ENCODE data around the gene ELAVL2. TPM values are rescaled to one million over a fixed set of nuclear protein-coding genes. Genes with fewer than 3 reads are reported as not detected.

ELAVL2 gene
- total RNA-seq, 1 experiment from 2014 or later, result not detected

DNA sequence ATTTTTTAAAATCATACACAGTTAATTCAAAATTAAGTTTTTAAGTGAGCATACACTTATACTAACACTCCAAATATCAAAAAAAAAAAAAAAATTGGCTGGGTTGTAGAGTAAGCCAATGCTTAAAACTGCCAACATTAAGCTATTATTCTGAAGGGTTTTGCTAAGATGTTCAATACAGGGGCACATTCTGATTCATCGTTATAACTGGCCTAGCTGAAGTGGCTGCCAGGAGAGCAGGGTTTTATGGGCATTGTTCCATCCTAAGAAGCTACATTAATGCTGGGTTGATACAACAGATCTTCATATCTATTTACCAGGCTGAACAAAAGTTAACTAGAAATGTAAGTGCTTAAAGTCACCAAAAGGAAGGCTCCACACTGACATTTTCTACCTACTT is 13.4 kb downstream of the ELAVL2 start:
- ATAC-seq (no peak), DNase-seq (ENCODE audit: low read depth, low spot score) (no peak)
- H3K4me1 ChIP-seq (ENCODE audit: control insufficient read depth, insufficient read depth, low read length), result no peaks in the 10 kb centered on the region
- H3K27ac ChIP-seq (ENCODE audit: low read length), result no peak overlapping the region
- H3K9me3 ChIP-seq (ENCODE audit: control insufficient read depth, insufficient read depth, low read depth, low read length), result no peaks in the 10 kb centered on the region
- CTCF ChIA-PET, result no interaction called here
- POLR2A ChIA-PET, result no interaction called here
- no TSS peak for BruUV-seq (replicated peaks)
- H3K4me3 ChIP-seq (ENCODE audit: low read depth in 2 of 2, low read length in 2 of 2), result no peak overlapping the region
- H3K27me3 ChIP-seq (ENCODE audit: control insufficient read depth, insufficient read depth, low read length), result no peaks in the 10 kb centered on the region
- in situ Hi-C loops (cut with HindIII; ENCODE audit: low pct_unique_long_range_greater_than_20kb, low sequenced_read_pairs) (no loop called here), intact Hi-C loops (cut with micrococcal nuclease; ENCODE audit: unreplicated experiment) (no loop called here)
- no peak for TF ChIP-seq SIN3A (IDR thresholded peaks at IDR 0.05; ENCODE audit: borderline replicate concordance, insufficient read depth, low read depth, low read length)
- no peaks in the 10 kb centered on the region for H3K36me3 ChIP-seq (ENCODE audit: control insufficient read depth, insufficient read depth, low read length)

- in situ Hi-C loops (cut with HindIII; ENCODE audit: low pct_unique_long_range_greater_than_20kb, low sequenced_read_pairs) (no loop called here), intact Hi-C loops (cut with micrococcal nuclease; ENCODE audit: unreplicated experiment) (no loop called here)
- Histone ChIP-seq H3K27ac (ENCODE audit: low read length) (no peak overlapping the region), H3K4me1 (ENCODE audit: control insufficient read depth, insufficient read depth, low read length) (no peaks in the 10 kb centered on the region), H3K4me3 (ENCODE audit: low read depth in 2 of 2, low read length in 2 of 2) (no peak overlapping the region), H3K36me3 (ENCODE audit: control insufficient read depth, insufficient read depth, low read length) (no peaks in the 10 kb centered on the region), H3K9me3 (ENCODE audit: control insufficient read depth, insufficient read depth, low read depth, low read length) (no peaks in the 10 kb centered on the region), H3K27me3 (ENCODE audit: control insufficient read depth, insufficient read depth, low read length) (no peaks in the 10 kb centered on the region)
- POLR2A ChIA-PET, result no interaction called here
- CTCF ChIA-PET, result no interaction called here
- DNase-seq (ENCODE audit: low read depth, low spot score), result no peak
- no peak for TF ChIP-seq SIN3A (IDR thresholded peaks at IDR 0.05; ENCODE audit: borderline replicate concordance, insufficient read depth, low read depth, low read length)
- TF ChIP-seq CTCF (IDR thresholded peaks at IDR 0.05), result no peak
- no peak for TF ChIP-seq TCF7L2 (IDR thresholded peaks at IDR 0.05; ENCODE audit: low read depth, low read length)
- no peak for TF ChIP-seq POLR2AphosphoS5 (IDR thresholded peaks at IDR 0.05; ENCODE audit: low read depth, low read length)
- TF ChIP-seq REST (IDR thresholded peaks at IDR 0.05; ENCODE audit: insufficient read depth in 1 of 2, low read depth in 2 of 2, low read length in 1 of 2), result no peak
- ATAC-seq, result no peak
- no TSS peak for BruUV-seq (replicated peaks)
Measured at GRCh38 chr9:23811633-23812032, 14.4 kb downstream of the ELAVL2 start.

GRCh38 chr9:23803216-23803615 is 22.8 kb downstream of the ELAVL2 start:
- no peak for ATAC-seq
- Histone ChIP-seq H3K4me1 (ENCODE audit: control insufficient read depth, insufficient read depth, low read length) (no peaks in the 10 kb centered on the region), H3K9me3 (ENCODE audit: control insufficient read depth, insufficient read depth, low read depth, low read length) (no peaks in the 10 kb centered on the region), H3K36me3 (ENCODE audit: control insufficient read depth, insufficient read depth, low read length) (no peaks in the 10 kb centered on the region), H3K27me3 (ENCODE audit: control insufficient read depth, insufficient read depth, low read length) (no peaks in the 10 kb centered on the region), H3K27ac (ENCODE audit: low read length) (no peak overlapping the region), H3K4me3 (ENCODE audit: low read depth in 2 of 2, low read length in 2 of 2) (no peak overlapping the region)
- DNase-seq (ENCODE audit: low read depth, low spot score), result no peak
- no TSS peak for BruUV-seq (replicated peaks)
- TF ChIP-seq REST (IDR thresholded peaks at IDR 0.05; ENCODE audit: insufficient read depth in 1 of 2, low read depth in 2 of 2, low read length in 1 of 2), result no peak
- no peak for TF ChIP-seq CTCF (IDR thresholded peaks at IDR 0.05)
- no peak for TF ChIP-seq TCF7L2 (IDR thresholded peaks at IDR 0.05; ENCODE audit: low read depth, low read length)
- TF ChIP-seq SIN3A (IDR thresholded peaks at IDR 0.05; ENCODE audit: borderline replicate concordance, insufficient read depth, low read depth, low read length), result no peak
- TF ChIP-seq POLR2AphosphoS5 (IDR thresholded peaks at IDR 0.05; ENCODE audit: low read depth, low read length), result no peak
- in situ Hi-C loops (cut with HindIII; ENCODE audit: low pct_unique_long_range_greater_than_20kb, low sequenced_read_pairs), result no loop called here
- intact Hi-C loops (cut with micrococcal nuclease; ENCODE audit: unreplicated experiment), result no loop called here
- ChIA-PET POLR2A (no interaction called here), CTCF (no interaction called here)

Data from Panc1 (cell line).